Adrenal gland (tissue), 5 donors: ENCODE measurements around the gene FUT4.
"Not testable (repeated sequence)": the region's sequence is repeated elsewhere in the genome, so short reads cannot be mapped to it uniquely, and the experiment has no call there.

Source experiments
- POLR2A ChIP-seq, 2 donors: fragments of 450-650 bp; IDR thresholded peaks; one replicate each; pipeline ENCODE4 v1.6.1; 2017; ENCODE audit warnings: antibody characterized with exemption in 2 of 2, mild to moderate bottlenecking in 2 of 2, moderate library complexity in 1 of 2
- TF ChIP-seq, protein P1 (sequence below), 6 experiments: fragments of 450-650 bp in 4 of 6; fragments of 200-600 bp in 2 of 6; sonication (generic) in 1 of 6; IDR thresholded peaks; 1 replicate in 5 of 6; 2 replicates in 1 of 6; pipeline versions ENCODE4 v1.5.1 to v1.8.0; 2016 to 2021; ENCODE audit warnings: antibody characterized with exemption in 6 of 6, mild to moderate bottlenecking in 2 of 6, moderate library complexity in 1 of 6
- donor health status: DM: no; HTN: no; CAD: no.

DNA sequence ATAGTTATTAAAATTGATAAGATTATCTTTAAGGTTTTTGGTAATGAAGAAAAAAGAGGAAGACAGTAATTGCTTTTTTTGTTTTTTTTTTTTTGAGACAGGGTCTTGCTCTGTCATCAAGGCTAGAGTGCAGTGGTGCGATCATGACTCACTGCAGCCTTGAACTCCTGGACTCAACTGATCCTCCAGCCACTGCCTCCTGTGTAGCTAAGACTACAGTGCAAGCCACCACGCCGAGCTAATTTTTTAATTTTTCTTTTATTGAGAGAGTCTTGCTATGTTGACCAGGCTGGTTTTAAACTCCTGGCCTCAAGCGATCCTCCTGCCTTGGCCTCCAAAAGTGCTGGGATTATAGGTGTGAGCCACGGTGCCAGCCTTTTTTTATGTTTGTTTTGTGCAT is 37.2 kb upstream of the FUT4 start:
- TF ChIP-seq, protein P1, sequence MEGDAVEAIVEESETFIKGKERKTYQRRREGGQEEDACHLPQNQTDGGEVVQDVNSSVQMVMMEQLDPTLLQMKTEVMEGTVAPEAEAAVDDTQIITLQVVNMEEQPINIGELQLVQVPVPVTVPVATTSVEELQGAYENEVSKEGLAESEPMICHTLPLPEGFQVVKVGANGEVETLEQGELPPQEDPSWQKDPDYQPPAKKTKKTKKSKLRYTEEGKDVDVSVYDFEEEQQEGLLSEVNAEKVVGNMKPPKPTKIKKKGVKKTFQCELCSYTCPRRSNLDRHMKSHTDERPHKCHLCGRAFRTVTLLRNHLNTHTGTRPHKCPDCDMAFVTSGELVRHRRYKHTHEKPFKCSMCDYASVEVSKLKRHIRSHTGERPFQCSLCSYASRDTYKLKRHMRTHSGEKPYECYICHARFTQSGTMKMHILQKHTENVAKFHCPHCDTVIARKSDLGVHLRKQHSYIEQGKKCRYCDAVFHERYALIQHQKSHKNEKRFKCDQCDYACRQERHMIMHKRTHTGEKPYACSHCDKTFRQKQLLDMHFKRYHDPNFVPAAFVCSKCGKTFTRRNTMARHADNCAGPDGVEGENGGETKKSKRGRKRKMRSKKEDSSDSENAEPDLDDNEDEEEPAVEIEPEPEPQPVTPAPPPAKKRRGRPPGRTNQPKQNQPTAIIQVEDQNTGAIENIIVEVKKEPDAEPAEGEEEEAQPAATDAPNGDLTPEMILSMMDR (IDR thresholded peaks at IDR 0.05), result not testable (repeated sequence)
- TF ChIP-seq POLR2A (IDR thresholded peaks at IDR 0.05), result not testable (repeated sequence)
